CD14-positive monocyte (primary cell): Measurements from ENCODE around the gene IGF2BP1. TPM values are rescaled to one million over a fixed set of nuclear protein-coding genes. Genes with fewer than 3 reads are reported as not detected.

ENCODE experiments used
- DNase-seq, 3 donors: peaks; one replicate each; pipeline ENCODE4 v3.0.0-alpha.2; 2011 to 2022
- H2AFZ ChIP-seq: 2 replicates; pipeline ENCODE4 v1.6.0; 2012; ENCODE audit warnings: mild to moderate bottlenecking, low read depth, low read length, inconsistent platforms; ENCODE audit not compliant: insufficient read depth, poor library complexity, severe bottlenecking
- H3K27ac ChIP-seq, 2 donors: 1 replicate in 1 of 2; 2 replicates in 1 of 2; pipeline ENCODE4 v1.5.1; 2012 to 2013; ENCODE audit warnings: low read length in 2 of 2, control low read depth in 1 of 2, inconsistent platforms in 1 of 2, low read depth in 1 of 2, mild to moderate bottlenecking in 1 of 2
- H3K27me3 ChIP-seq, 2 donors: one replicate each; pipeline versions ENCODE4 v1.6.0 to v1.6.1; 2011 to 2013; ENCODE audit warnings: low read length in 2 of 2; ENCODE audit not compliant: control insufficient read depth in 2 of 2, insufficient read depth in 2 of 2
- H3K36me3 ChIP-seq, 2 donors: replicated peaks in 1 of 2; 1 replicate in 1 of 2; 2 replicates in 1 of 2; pipeline versions ENCODE4 v1.5.1 to v1.6.1; 2012 to 2013; ENCODE audit warnings: low read length in 2 of 2, control low read depth in 1 of 2, inconsistent platforms in 1 of 2, mild to moderate bottlenecking in 1 of 2; ENCODE audit not compliant: insufficient read depth in 2 of 2, control insufficient read depth in 1 of 2
- H3K4me1 ChIP-seq, 2 donors: 1 replicate in 1 of 2; 2 replicates in 1 of 2; pipeline versions ENCODE4 v1.5.1 to v1.6.1; 2012 to 2013; ENCODE audit warnings: low read length in 2 of 2, control low read depth in 1 of 2, inconsistent platforms in 1 of 2, mild to moderate bottlenecking in 1 of 2, moderate library complexity in 1 of 2; ENCODE audit not compliant: insufficient read depth in 2 of 2, control insufficient read depth in 1 of 2
- H3K4me2 ChIP-seq: replicated peaks from 2 replicates; pipeline ENCODE3; 2012; ENCODE audit warnings: low read length, moderate library complexity, mild to moderate bottlenecking; ENCODE audit not compliant: poor library complexity, severe bottlenecking; ENCODE audit errors: extremely low read depth
- H3K4me3 ChIP-seq, 3 experiments: fragments of 200-600 bp in 1 of 3; sonication (generic) in 1 of 3; replicated peaks in 1 of 3; 1 replicate in 2 of 3; 2 replicates in 1 of 3; pipeline ENCODE4 v1.5.1; 2011 to 2013; ENCODE audit warnings: low read length in 3 of 3, mild to moderate bottlenecking in 3 of 3, control low read depth in 2 of 3, low read depth in 2 of 3, inconsistent platforms in 1 of 3, moderate library complexity in 1 of 3
- H3K79me2 ChIP-seq: 2 replicates; pipeline ENCODE4 v1.6.0; 2012; ENCODE audit warnings: mild to moderate bottlenecking, control low read depth, inconsistent platforms, low read length, moderate library complexity; ENCODE audit not compliant: insufficient read depth
- H3K9ac ChIP-seq: 2 replicates; pipeline ENCODE4 v1.6.0; 2017; ENCODE audit warnings: low read length, mild to moderate bottlenecking; ENCODE audit not compliant: insufficient read depth, poor library complexity, severe bottlenecking
- H3K9me3 ChIP-seq, 2 donors: replicated peaks in 1 of 2; 1 replicate in 1 of 2; 2 replicates in 1 of 2; pipeline versions ENCODE4 v1.5.1 to v1.6.1; 2012 to 2013; ENCODE audit warnings: low read length in 2 of 2, control low read depth in 1 of 2; ENCODE audit not compliant: control insufficient read depth in 1 of 2, insufficient read depth in 1 of 2
- H4K20me1 ChIP-seq: 2 replicates; pipeline ENCODE4 v1.6.0; 2012; ENCODE audit warnings: mild to moderate bottlenecking, low read length, control low read depth, moderate library complexity; ENCODE audit not compliant: insufficient read depth
- H3K27ac Mint-ChIP-seq, 7 donors: one replicate each; pipeline ENCODE4 v1.8.0; 2020; ENCODE audit warnings: mild to moderate bottlenecking in 7 of 7, mixed read lengths in 7 of 7, moderate library complexity in 6 of 7, inconsistent platforms in 2 of 7
- H3K27me3 Mint-ChIP-seq, 3 donors: one replicate each; pipeline ENCODE4 v1.8.0; 2021 to 2022; ENCODE audit warnings: low read depth in 3 of 3, mild to moderate bottlenecking in 3 of 3, mixed read lengths in 3 of 3, moderate library complexity in 3 of 3, inconsistent platforms in 1 of 3
- H3K36me3 Mint-ChIP-seq, 2 donors: one replicate each; pipeline ENCODE4 v1.8.0; 2020; ENCODE audit warnings: mixed read lengths in 2 of 2, inconsistent platforms in 1 of 2, mild to moderate bottlenecking in 1 of 2
- H3K4me1 Mint-ChIP-seq: one replicate; pipeline ENCODE4 v1.8.0; 2020; ENCODE audit warnings: mild to moderate bottlenecking, mixed read lengths
- H3K4me3 Mint-ChIP-seq, 2 donors: one replicate each; pipeline ENCODE4 v1.8.0; 2020; ENCODE audit warnings: mild to moderate bottlenecking in 2 of 2, mixed read lengths in 2 of 2, moderate library complexity in 1 of 2
- H3K9me3 Mint-ChIP-seq, 7 donors: one replicate each; pipeline ENCODE4 v1.8.0; 2020 to 2022; ENCODE audit warnings: mixed read lengths in 7 of 7, mild to moderate bottlenecking in 6 of 7, moderate library complexity in 6 of 7, inconsistent platforms in 2 of 7
- CTCF ChIP-seq: fragments of 200-600 bp; IDR thresholded peaks from one replicate; pipeline ENCODE4 v1.8.0; 2022; ENCODE audit warnings: antibody characterized with exemption, mild to moderate bottlenecking
- WGBS: methylation state at CpG from one replicate; pipeline ENCODE4 v1.1.5; 2013; ENCODE audit warnings: missing lambda C conversion rate; ENCODE audit not compliant: insufficient coverage; 5-methylcytosine and 5-hydroxymethylcytosine counted together
- intact Hi-C, 2 donors: fragments of 100-400 bp; cut with micrococcal nuclease; formaldehyde crosslinking; loops; one replicate each; pipeline versions ENCODE4 v1.15.0 to v1.15.1; 2023
- polyA plus RNA-seq, 3 donors: library from polyadenylated mRNA; depleted of rRNA in 1 of 3; unstranded in 2 of 3; stranded (reverse) in 1 of 3; fragments of 300-500 nt in 2 of 3; fragments of >200 nt in 1 of 3; fragmentation: Illumina TruSeq in 2 of 3; gene quantifications; 1 replicate in 2 of 3; 2 replicates in 1 of 3; pipeline ENCODE4 v1.2.3, GENCODE V29; 2012 to 2021

The IGF2BP1 gene
- polyA plus RNA-seq, 3 donors = not detected

- H3K4me3 ChIP-seq = no peak overlapping the region
- whole genome bisulfite sequencing = no CpG with 5 or more reads among the region's 2 CpGs
- no peaks in the 10 kb centered on the region for H3K79me2 ChIP-seq
- no peaks in the 10 kb centered on the region for H3K9me3 ChIP-seq
- no peak overlapping the region for H3K4me2 ChIP-seq
- no peaks in the 10 kb centered on the region for H3K4me1 Mint-ChIP-seq
- H3K4me1 ChIP-seq = no peaks in the 10 kb centered on the region
- no peak overlapping the region for H3K27ac ChIP-seq
- DNase-seq = no peak
- no peak overlapping the region for H2AFZ ChIP-seq
- H3K36me3 ChIP-seq = no peaks in the 10 kb centered on the region
- peaks cover 0 to 11% (median 5%) of the 10 kb centered on the region in 3 donors for H3K27me3 Mint-ChIP-seq
- intact Hi-C loops = no loop called here
- no peak overlapping the region for H3K4me3 Mint-ChIP-seq
- no peak overlapping the region for H3K9ac ChIP-seq
- TF ChIP-seq CTCF = no peak
- no peak overlapping the region for H3K27ac Mint-ChIP-seq
- peaks cover 0 to 3% of the 10 kb centered on the region in 2 donors for H3K27me3 ChIP-seq
- H3K36me3 Mint-ChIP-seq = no peaks in the 10 kb centered on the region
- no peaks in the 10 kb centered on the region for H4K20me1 ChIP-seq
- no peaks in the 10 kb centered on the region for H3K9me3 Mint-ChIP-seq
Observed at GRCh38 chr17:49050611-49051010, 53.4 kb downstream of the IGF2BP1 start.

GRCh38 chr17:49051269-49051668 lies 54.1 kb downstream of the IGF2BP1 start:
- Mint-ChIP-seq H3K27ac (no peak overlapping the region), H3K36me3 (no peaks in the 10 kb centered on the region), H3K4me3 (no peak overlapping the region), H3K4me1 (no peaks in the 10 kb centered on the region), H3K9me3 (no peaks in the 10 kb centered on the region), H3K27me3 (peaks cover 0 to 11% (median 5%) of the 10 kb centered on the region in 3 donors)
- no peaks in the 10 kb centered on the region for H4K20me1 ChIP-seq
- no peak overlapping the region for H3K4me2 ChIP-seq
- no peaks in the 10 kb centered on the region for H3K4me1 ChIP-seq
- intact Hi-C loops = no loop called here
- H3K9ac ChIP-seq = no peak overlapping the region
- H3K4me3 ChIP-seq = no peak overlapping the region
- H3K27me3 ChIP-seq = peaks cover 0 to 3% of the 10 kb centered on the region in 2 donors
- TF ChIP-seq CTCF = no peak
- DNase-seq = no peak
- H3K36me3 ChIP-seq = no peaks in the 10 kb centered on the region
- no peak overlapping the region for H3K27ac ChIP-seq
- no peaks in the 10 kb centered on the region for H3K9me3 ChIP-seq
- H2AFZ ChIP-seq = no peak overlapping the region
- no CpG with 5 or more reads among the region's 1 CpG for WGBS
- no peaks in the 10 kb centered on the region for H3K79me2 ChIP-seq
